ENCODE results near the gene ARFGAP3.

ARFGAP3 gene

GRCh38 chr22:42844756-42845155 lies 12.3 kb downstream of the ARFGAP3 start:
- ATAC-seq (replicated peaks; ENCODE audit: extremely low read depth, poor library complexity, severe bottlenecking) (no peak), DNase-seq (ENCODE audit: low spot score in 2 of 2) (no peak)
- peaks cover 44% of the 10 kb centered on the region for H3K36me3 Mint-ChIP-seq (ENCODE audit: insufficient read depth)
- H3K4me3 Mint-ChIP-seq: no peak overlapping the region
- H3K27ac Mint-ChIP-seq (ENCODE audit: low read depth): no peak overlapping the region
- H3K9me3 Mint-ChIP-seq: no peaks in the 10 kb centered on the region
- peaks cover 45% of the 10 kb centered on the region for H3K4me1 Mint-ChIP-seq
- H3K27me3 Mint-ChIP-seq: no peaks in the 10 kb centered on the region

GRCh38 chr22:42842658-42843370 lies 14.3 kb downstream of the ARFGAP3 start:
- DNase-seq (ENCODE audit: low spot score in 2 of 2) (no peak), ATAC-seq (replicated peaks; ENCODE audit: extremely low read depth, poor library complexity, severe bottlenecking) (no peak)
- Mint-ChIP-seq H3K36me3 (ENCODE audit: insufficient read depth) (peaks cover 50% of the 10 kb centered on the region), H3K27ac (ENCODE audit: low read depth) (no peak overlapping the region), H3K27me3 (no peaks in the 10 kb centered on the region), H3K9me3 (no peaks in the 10 kb centered on the region), H3K4me1 (peaks cover 35% of the 10 kb centered on the region), H3K4me3 (no peak overlapping the region)

GRCh38 chr22:42841444-42841843 lies 15.6 kb downstream of the ARFGAP3 start:
- Mint-ChIP-seq H3K36me3 (ENCODE audit: insufficient read depth) (peaks cover 54% of the 10 kb centered on the region), H3K27me3 (no peaks in the 10 kb centered on the region), H3K27ac (ENCODE audit: low read depth) (no peak overlapping the region), H3K4me3 (no peak overlapping the region), H3K9me3 (no peaks in the 10 kb centered on the region), H3K4me1 (peaks cover 35% of the 10 kb centered on the region)
- DNase-seq (ENCODE audit: low spot score in 2 of 2) (no peak), ATAC-seq (replicated peaks; ENCODE audit: extremely low read depth, poor library complexity, severe bottlenecking) (no peak)

GRCh38 chr22:42837556-42837955 lies 19.5 kb downstream of the ARFGAP3 start:
- H3K27me3 Mint-ChIP-seq: no peaks in the 10 kb centered on the region
- H3K4me1 Mint-ChIP-seq: peaks cover 13% of the 10 kb centered on the region
- H3K27ac Mint-ChIP-seq (ENCODE audit: low read depth): no peak overlapping the region
- ATAC-seq (replicated peaks; ENCODE audit: extremely low read depth, poor library complexity, severe bottlenecking) (no peak), DNase-seq (ENCODE audit: low spot score in 2 of 2) (no peak)
- peaks cover 48% of the 10 kb centered on the region for H3K36me3 Mint-ChIP-seq (ENCODE audit: insufficient read depth)
- H3K4me3 Mint-ChIP-seq: no peak overlapping the region
- no peaks in the 10 kb centered on the region for H3K9me3 Mint-ChIP-seq

- H3K27ac Mint-ChIP-seq (ENCODE audit: low read depth): no peak overlapping the region
- peaks cover 55% of the 10 kb centered on the region for H3K36me3 Mint-ChIP-seq (ENCODE audit: insufficient read depth)
- H3K9me3 Mint-ChIP-seq: no peaks in the 10 kb centered on the region
- no peaks in the 10 kb centered on the region for H3K27me3 Mint-ChIP-seq
- no peak for DNase-seq (ENCODE audit: low spot score in 2 of 2)
- peaks cover 6% of the 10 kb centered on the region for H3K4me1 Mint-ChIP-seq
- H3K4me3 Mint-ChIP-seq: no peak overlapping the region
- ATAC-seq (replicated peaks; ENCODE audit: extremely low read depth, poor library complexity, severe bottlenecking): no peak
These were observed 21.0 kb downstream of the ARFGAP3 start for GRCh38 chr22:42836026-42836425.

- H3K36me3 Mint-ChIP-seq (ENCODE audit: insufficient read depth): peaks cover 64% of the 10 kb centered on the region
- no peaks in the 10 kb centered on the region for H3K27me3 Mint-ChIP-seq
- H3K4me1 Mint-ChIP-seq: peaks cover 6% of the 10 kb centered on the region
- no peak overlapping the region for H3K4me3 Mint-ChIP-seq
- no peaks in the 10 kb centered on the region for H3K9me3 Mint-ChIP-seq
- no peak for DNase-seq (ENCODE audit: low spot score in 2 of 2)
- ATAC-seq (replicated peaks; ENCODE audit: extremely low read depth, poor library complexity, severe bottlenecking): no peak
- no peak overlapping the region for H3K27ac Mint-ChIP-seq (ENCODE audit: low read depth)
These were observed 22.7 kb downstream of the ARFGAP3 start for GRCh38 chr22:42834177-42834949.

GRCh38 chr22:42833104-42833503 lies 24.0 kb downstream of the ARFGAP3 start:
- Mint-ChIP-seq H3K9me3 (no peaks in the 10 kb centered on the region), H3K4me1 (peaks cover 11% of the 10 kb centered on the region), H3K27me3 (no peaks in the 10 kb centered on the region), H3K27ac (ENCODE audit: low read depth) (no peak overlapping the region), H3K4me3 (no peak overlapping the region), H3K36me3 (ENCODE audit: insufficient read depth) (peaks cover 60% of the 10 kb centered on the region)
- ATAC-seq (replicated peaks; ENCODE audit: extremely low read depth, poor library complexity, severe bottlenecking) (no peak), DNase-seq (ENCODE audit: low spot score in 2 of 2) (no peak)

GRCh38 chr22:42831712-42832111 lies 25.4 kb downstream of the ARFGAP3 start:
- no peak overlapping the region for H3K27ac Mint-ChIP-seq (ENCODE audit: low read depth)
- H3K4me1 Mint-ChIP-seq: peaks cover 11% of the 10 kb centered on the region
- H3K27me3 Mint-ChIP-seq: no peaks in the 10 kb centered on the region
- no peak overlapping the region for H3K4me3 Mint-ChIP-seq
- no peaks in the 10 kb centered on the region for H3K9me3 Mint-ChIP-seq
- DNase-seq (ENCODE audit: low spot score in 2 of 2) (no peak), ATAC-seq (replicated peaks; ENCODE audit: extremely low read depth, poor library complexity, severe bottlenecking) (no peak)
- H3K36me3 Mint-ChIP-seq (ENCODE audit: insufficient read depth): peaks cover 54% of the 10 kb centered on the region

- H3K27me3 Mint-ChIP-seq: no peaks in the 10 kb centered on the region
- no peak overlapping the region for H3K4me3 Mint-ChIP-seq
- peaks cover 11% of the 10 kb centered on the region for H3K4me1 Mint-ChIP-seq
- no peaks in the 10 kb centered on the region for H3K9me3 Mint-ChIP-seq
- ATAC-seq (replicated peaks; ENCODE audit: extremely low read depth, poor library complexity, severe bottlenecking) (no peak), DNase-seq (ENCODE audit: low spot score in 2 of 2) (no peak)
- H3K36me3 Mint-ChIP-seq (ENCODE audit: insufficient read depth): peaks cover 55% of the 10 kb centered on the region
- H3K27ac Mint-ChIP-seq (ENCODE audit: low read depth): no peak overlapping the region
These were observed 26.9 kb downstream of the ARFGAP3 start for GRCh38 chr22:42830161-42830560.

GRCh38 chr22:42829302-42829701 lies 27.8 kb downstream of the ARFGAP3 start:
- no peaks in the 10 kb centered on the region for H3K9me3 Mint-ChIP-seq
- peak overlapping the region; percentile 43 for H3K4me3 Mint-ChIP-seq
- peaks cover 57% of the 10 kb centered on the region for H3K36me3 Mint-ChIP-seq (ENCODE audit: insufficient read depth)
- no peak for DNase-seq (ENCODE audit: low spot score in 2 of 2)
- peaks cover 11% of the 10 kb centered on the region for H3K4me1 Mint-ChIP-seq
- ATAC-seq (replicated peaks; ENCODE audit: extremely low read depth, poor library complexity, severe bottlenecking): no peak
- H3K27me3 Mint-ChIP-seq: no peaks in the 10 kb centered on the region
- no peak overlapping the region for H3K27ac Mint-ChIP-seq (ENCODE audit: low read depth)

GRCh38 chr22:42825796-42826195 lies 31.3 kb downstream of the ARFGAP3 start:
- H3K36me3 Mint-ChIP-seq (ENCODE audit: insufficient read depth): peaks cover 37% of the 10 kb centered on the region
- no peaks in the 10 kb centered on the region for H3K9me3 Mint-ChIP-seq
- H3K27ac Mint-ChIP-seq (ENCODE audit: low read depth): no peak overlapping the region
- H3K27me3 Mint-ChIP-seq: no peaks in the 10 kb centered on the region
- DNase-seq (ENCODE audit: low spot score in 2 of 2): no peak
- peaks cover 18% of the 10 kb centered on the region for H3K4me1 Mint-ChIP-seq
- no peak overlapping the region for H3K4me3 Mint-ChIP-seq
- no peak for ATAC-seq (replicated peaks; ENCODE audit: extremely low read depth, poor library complexity, severe bottlenecking)

GRCh38 chr22:42821386-42821785 lies 35.7 kb downstream of the ARFGAP3 start:
- Mint-ChIP-seq H3K27ac (ENCODE audit: low read depth) (peak overlapping the region; percentile 56), H3K4me1 (peaks cover 14% of the 10 kb centered on the region), H3K27me3 (no peaks in the 10 kb centered on the region), H3K9me3 (no peaks in the 10 kb centered on the region), H3K4me3 (no peak overlapping the region), H3K36me3 (ENCODE audit: insufficient read depth) (peaks cover 29% of the 10 kb centered on the region)
- ATAC-seq (replicated peaks; ENCODE audit: extremely low read depth, poor library complexity, severe bottlenecking) (no peak), DNase-seq (ENCODE audit: low spot score in 2 of 2) (no peak)
